GM15510 (cell line): ENCODE measurements around the gene WDFY3.

Experiments
- POLR2A ChIP-seq: IDR thresholded peaks from 3 replicates; pipeline ENCODE4 v1.6.1; 2011; ENCODE audit warnings: borderline replicate concordance; ENCODE audit not compliant: insufficient read length; ENCODE audit errors: extremely low read depth

Gene WDFY3, protein sequence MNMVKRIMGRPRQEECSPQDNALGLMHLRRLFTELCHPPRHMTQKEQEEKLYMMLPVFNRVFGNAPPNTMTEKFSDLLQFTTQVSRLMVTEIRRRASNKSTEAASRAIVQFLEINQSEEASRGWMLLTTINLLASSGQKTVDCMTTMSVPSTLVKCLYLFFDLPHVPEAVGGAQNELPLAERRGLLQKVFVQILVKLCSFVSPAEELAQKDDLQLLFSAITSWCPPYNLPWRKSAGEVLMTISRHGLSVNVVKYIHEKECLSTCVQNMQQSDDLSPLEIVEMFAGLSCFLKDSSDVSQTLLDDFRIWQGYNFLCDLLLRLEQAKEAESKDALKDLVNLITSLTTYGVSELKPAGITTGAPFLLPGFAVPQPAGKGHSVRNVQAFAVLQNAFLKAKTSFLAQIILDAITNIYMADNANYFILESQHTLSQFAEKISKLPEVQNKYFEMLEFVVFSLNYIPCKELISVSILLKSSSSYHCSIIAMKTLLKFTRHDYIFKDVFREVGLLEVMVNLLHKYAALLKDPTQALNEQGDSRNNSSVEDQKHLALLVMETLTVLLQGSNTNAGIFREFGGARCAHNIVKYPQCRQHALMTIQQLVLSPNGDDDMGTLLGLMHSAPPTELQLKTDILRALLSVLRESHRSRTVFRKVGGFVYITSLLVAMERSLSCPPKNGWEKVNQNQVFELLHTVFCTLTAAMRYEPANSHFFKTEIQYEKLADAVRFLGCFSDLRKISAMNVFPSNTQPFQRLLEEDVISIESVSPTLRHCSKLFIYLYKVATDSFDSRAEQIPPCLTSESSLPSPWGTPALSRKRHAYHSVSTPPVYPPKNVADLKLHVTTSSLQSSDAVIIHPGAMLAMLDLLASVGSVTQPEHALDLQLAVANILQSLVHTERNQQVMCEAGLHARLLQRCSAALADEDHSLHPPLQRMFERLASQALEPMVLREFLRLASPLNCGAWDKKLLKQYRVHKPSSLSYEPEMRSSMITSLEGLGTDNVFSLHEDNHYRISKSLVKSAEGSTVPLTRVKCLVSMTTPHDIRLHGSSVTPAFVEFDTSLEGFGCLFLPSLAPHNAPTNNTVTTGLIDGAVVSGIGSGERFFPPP (N-terminal part only)

DNA sequence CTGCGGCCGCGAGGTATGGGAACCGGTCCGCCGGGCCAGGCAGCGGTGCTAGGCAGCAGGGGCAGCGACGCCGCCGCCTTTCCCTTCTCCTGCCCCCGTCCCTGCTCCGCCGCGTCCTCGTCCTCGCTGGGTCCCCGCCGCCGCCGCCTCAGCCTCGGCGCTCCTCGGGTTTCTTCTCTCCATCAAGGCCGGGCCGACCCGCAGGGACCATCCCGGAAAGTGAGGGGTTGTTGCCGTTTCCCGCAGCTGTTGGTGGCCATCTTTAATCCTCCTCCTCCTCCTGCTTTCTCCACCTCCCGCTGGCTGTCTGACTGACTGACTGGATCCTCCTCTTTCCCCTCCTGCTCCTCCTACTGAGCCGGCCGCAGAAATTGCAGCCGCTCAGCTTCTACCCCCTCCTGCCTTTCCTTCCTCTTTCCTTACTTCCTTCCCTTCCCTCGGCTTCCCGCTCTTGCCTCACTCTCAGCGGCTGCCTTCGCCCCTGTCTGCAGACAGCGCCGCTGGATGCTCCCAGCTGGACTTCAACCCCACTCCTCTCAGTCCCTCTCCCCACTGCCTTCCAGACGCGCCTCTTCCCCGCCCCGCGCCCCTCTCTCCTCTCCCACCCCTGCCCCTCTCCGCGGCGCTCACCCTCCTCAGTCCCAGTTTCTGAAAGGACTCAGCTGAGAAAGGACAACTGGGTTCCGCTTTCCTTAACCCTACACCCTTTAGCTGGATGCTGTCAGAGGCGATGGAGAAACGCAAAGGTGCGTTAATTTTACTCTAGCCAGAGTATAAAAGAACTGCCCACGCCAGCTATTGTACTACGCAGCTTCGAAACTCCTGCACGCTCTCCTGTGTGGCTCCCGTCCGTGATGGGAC is at the start of gene WDFY3:
Gene WDFY3 (minus strand): TSS at position 309 of the 861 bp plus-strand sequence. CDS start 106,099 bp downstream, outside the sequence.
- TF ChIP-seq POLR2A, result no peak

DNA sequence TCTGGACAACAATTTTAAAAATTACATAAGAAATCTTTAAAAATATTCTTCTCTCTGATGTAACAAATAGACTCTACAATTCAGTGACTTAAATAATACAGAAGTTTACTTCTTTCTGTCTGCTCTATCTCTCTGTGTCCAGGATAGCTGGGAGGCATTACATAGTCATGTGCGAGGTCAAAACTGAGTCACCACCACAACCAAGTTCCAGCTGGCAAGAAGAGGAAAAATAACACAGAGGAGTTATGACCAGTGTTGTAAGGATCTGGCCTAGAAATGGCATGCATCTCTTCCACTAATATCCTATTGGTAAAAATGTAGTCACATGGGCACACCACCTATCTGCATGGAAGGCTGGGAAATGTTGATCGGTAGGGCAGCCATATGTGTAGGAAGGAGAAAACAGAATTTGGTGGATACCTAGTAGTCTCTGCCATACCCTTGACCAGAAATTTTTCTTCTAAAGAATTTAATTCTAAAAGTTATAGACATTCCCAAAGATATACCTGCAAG is 39.4 kb upstream of the WDFY3 start:
- no peak for TF ChIP-seq POLR2A

DNA sequence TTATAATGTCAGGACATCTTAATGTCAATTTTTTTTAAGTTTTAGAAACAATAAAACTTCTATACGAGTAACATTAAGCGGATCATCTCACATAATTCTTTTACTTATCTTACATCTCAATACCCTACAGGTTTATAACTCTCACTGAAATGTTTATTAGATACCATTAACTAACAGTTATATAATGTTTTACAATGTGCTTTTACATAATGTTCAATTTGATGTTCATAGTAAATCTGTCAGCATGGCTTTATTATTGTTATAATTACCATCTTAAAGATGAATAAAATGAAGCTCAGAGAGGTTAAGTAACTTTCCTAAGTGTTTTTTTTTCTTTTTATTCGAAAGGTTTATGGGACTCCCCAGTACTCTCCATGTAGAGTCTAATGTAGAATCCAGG is 33.9 kb upstream of the WDFY3 start:
- TF ChIP-seq POLR2A, result no peak

DNA sequence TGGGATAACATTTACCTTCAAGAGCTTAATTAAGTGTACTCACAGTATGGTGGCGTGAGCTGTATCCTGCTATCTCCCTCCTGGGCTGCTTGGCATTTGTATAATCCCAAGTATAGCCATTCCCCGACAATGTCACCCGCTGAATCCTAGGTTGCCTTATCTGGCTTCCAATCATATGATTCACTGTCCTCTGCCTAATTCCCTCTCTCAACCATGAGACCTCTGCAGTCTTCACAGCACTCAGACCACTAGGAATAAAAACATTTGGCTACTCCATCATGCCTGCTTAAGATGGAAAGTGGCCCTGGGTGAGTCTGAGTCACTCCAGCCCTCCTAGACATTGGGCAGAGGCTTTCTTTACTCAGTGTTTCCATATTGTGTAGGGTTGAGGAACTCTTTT is 28.9 kb upstream of the WDFY3 start:
- no peak for TF ChIP-seq POLR2A

DNA sequence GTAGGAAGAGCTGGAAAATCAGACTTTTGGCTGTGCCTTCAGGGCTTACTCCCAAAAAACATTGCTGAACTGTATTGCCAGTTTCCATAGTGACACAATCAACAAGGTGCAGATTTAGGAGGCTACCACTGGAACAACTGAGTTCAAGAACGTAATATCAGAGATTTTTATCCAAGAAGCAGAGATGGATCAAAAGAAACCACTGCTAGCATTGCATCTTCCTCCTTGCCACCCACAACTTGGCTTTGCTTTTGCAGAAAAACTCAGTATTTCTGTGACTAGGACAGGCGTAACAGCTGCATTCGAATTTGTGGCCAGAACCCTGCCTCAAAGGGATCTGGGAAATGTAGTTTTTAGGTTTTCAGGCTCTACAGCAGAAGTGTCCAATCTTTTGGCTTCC is 27.8 kb upstream of the WDFY3 start:
- no peak for TF ChIP-seq POLR2A

GRCh38 chr4:84985952-84986351 is 19.5 kb upstream of the WDFY3 start:
- no peak for TF ChIP-seq POLR2A

- no peak for TF ChIP-seq POLR2A
These were observed 10.9 kb upstream of the WDFY3 start for GRCh38 chr4:84977396-84977795.

GRCh38 chr4:84973856-84974255 is 7.4 kb upstream of the WDFY3 start:
- no peak for TF ChIP-seq POLR2A

- no peak for TF ChIP-seq POLR2A
These were observed 4.9 kb upstream of the WDFY3 start for GRCh38 chr4:84971319-84971932.

- no peak for TF ChIP-seq POLR2A
These were observed 2.4 kb upstream of the WDFY3 start for GRCh38 chr4:84968925-84969324.

DNA sequence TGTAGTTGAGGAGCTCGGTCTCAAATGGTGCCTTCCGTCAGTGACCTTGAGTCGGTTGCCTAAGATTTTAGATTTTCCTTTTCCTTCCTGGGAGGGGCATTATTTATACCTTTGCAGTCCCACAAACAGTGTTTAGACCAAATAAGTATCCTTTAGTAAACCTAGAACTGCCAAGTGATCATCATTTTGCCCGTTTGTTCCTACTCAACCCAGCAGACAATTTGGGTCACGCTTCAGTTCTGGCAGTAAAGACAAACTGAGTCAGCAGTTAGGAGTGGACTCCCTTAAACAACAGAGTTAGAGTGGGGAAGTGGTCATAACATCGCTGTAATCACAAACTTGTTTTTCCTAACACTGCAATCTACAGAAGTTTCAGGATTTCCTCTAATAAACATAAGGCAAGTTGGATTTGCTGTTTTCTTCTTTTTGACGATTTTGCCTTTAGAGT is 777 bp upstream of the WDFY3 start:
- TF ChIP-seq POLR2A, result no peak

DNA sequence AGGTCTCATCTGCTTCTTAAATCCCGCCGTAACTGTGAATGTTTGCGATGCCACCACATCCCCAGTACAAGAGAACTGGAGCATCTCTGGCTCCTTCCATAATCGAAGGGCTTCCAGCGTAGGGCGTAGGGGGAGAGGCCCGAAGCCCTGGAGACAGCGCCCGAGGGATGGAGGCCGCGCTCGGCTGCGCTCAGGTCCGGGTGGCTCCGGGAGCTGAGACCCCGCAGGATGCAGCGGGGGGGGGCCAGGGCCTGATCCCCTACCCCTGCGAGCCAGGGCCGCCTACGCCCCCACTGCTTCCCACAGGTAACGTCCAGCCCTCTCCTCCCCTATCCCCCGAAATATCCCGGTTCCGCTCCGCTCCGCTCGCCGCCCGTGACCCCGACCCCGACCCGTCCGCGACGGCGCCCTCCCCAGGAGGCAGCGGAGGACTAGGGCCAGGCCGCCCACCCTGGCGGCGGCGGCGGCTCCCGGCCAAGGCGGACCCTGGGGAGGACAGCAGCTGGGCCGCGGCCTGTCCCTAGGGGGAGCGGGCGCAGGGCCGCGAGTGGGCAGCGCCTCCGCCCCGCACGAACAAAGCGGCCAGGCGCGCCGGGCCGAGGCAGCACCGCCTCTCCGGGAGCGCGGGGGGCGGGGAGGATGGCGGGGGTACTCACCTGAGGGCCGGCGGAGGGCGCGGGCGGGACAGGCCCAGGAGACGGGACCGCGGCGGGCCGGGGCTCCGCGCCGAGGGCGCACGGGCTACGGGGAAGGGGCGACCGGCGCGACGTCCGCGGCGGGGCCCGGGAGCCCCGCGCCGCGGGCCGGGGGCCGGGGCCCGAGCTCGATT is 723 bp downstream of the WDFY3 start:
- TF ChIP-seq POLR2A, result no peak
